H1 (cell line): ENCODE measurements around the gene PRIMA1. TPM values are rescaled to one million over a fixed set of nuclear protein-coding genes. Genes with fewer than 3 reads are reported as not detected.

Experiments
- CTCF ChIA-PET: fragments of 300-600 bp; sonication (Branson Sonifier 250); formaldehyde crosslinking; loops from one replicate; lab custom pipeline; 2021; ENCODE audit not compliant: partially characterized antibody; lab: Charles Lee
- POLR2A ChIA-PET: fragments of 300-600 bp; sonication (Branson Sonifier 250); formaldehyde crosslinking; loops from one replicate; lab custom pipeline; 2021; ENCODE audit warnings: inconsistent platforms; ENCODE audit not compliant: partially characterized antibody; lab: Charles Lee
- DNase-seq, 2 experiments: peaks; one replicate each; pipeline versions ENCODE4 v3.0.0 to v3.0.0-alpha.2; 2010 to 2022; ENCODE audit warnings: low spot score in 2 of 2, low read depth in 1 of 2, mixed read lengths in 1 of 2
- FAIRE-seq: peaks from 2 replicates; lab custom pipeline; 2011; peaks lifted over from hg19 to GRCh38; lab: Jason Lieb, UNC
- H2AFZ ChIP-seq: 2 replicates; pipeline ENCODE4 v1.8.1; 2012; ENCODE audit warnings: low read length, inconsistent platforms
- H2AK5ac ChIP-seq: 2 replicates; pipeline ENCODE4 v1.6.1; 2013; ENCODE audit warnings: low read depth, low read length
- H2BK120ac ChIP-seq: replicated peaks from 2 replicates; pipeline ENCODE3; 2013; ENCODE audit warnings: low read depth, low read length, inconsistent platforms
- H2BK12ac ChIP-seq: 2 replicates; pipeline ENCODE4 v1.6.1; 2013; ENCODE audit warnings: low read depth, low read length
- H2BK15ac ChIP-seq: 2 replicates; pipeline ENCODE4 v1.6.1; 2013; ENCODE audit warnings: low read length
- H2BK20ac ChIP-seq: 2 replicates; pipeline ENCODE4 v1.6.1; 2013; ENCODE audit warnings: low read length
- H2BK5ac ChIP-seq: 2 replicates; pipeline ENCODE4 v1.6.1; 2013; ENCODE audit warnings: low read depth, low read length
- H3K14ac ChIP-seq: 2 replicates; pipeline ENCODE4 v1.6.1; 2013; ENCODE audit warnings: inconsistent platforms; ENCODE audit not compliant: insufficient read length
- H3K18ac ChIP-seq: 2 replicates; pipeline ENCODE4 v1.6.1; 2013; ENCODE audit warnings: low read length; ENCODE audit errors: extremely low read depth
- H3K23ac ChIP-seq: 2 replicates; pipeline ENCODE4 v1.6.1; 2013; ENCODE audit warnings: inconsistent platforms; ENCODE audit not compliant: insufficient read length
- H3K23me2 ChIP-seq: 2 replicates; pipeline ENCODE4 v1.6.1; 2013; ENCODE audit warnings: low read depth, low read length
- H3K27ac ChIP-seq: 2 replicates; pipeline ENCODE4 v1.6.1; 2011; ENCODE audit warnings: low read depth, low read length, inconsistent platforms
- H3K27me3 ChIP-seq, 4 experiments: replicated peaks in 1 of 4; 1 replicate in 1 of 4; 2 replicates in 3 of 4; pipeline versions ENCODE4 v1.6.1 to v1.8.1; 2011 to 2013; ENCODE audit warnings: low read length in 3 of 4, mild to moderate bottlenecking in 3 of 4, inconsistent platforms in 2 of 4, mixed read lengths in 2 of 4, moderate library complexity in 1 of 4; ENCODE audit not compliant: control insufficient read depth in 3 of 4, insufficient read depth in 3 of 4; ENCODE audit errors: extremely low read depth in 1 of 4
- H3K36me3 ChIP-seq, 4 experiments: 2 replicates each; pipeline versions ENCODE4 v1.6.1 to v1.8.1; 2011 to 2013; ENCODE audit warnings: mild to moderate bottlenecking in 4 of 4, low read length in 3 of 4, moderate library complexity in 2 of 4, control low read depth in 1 of 4, inconsistent platforms in 1 of 4; ENCODE audit not compliant: insufficient read depth in 4 of 4, control insufficient read depth in 2 of 4
- H3K4ac ChIP-seq: replicated peaks from 2 replicates; pipeline ENCODE3; 2013; ENCODE audit warnings: low read length, low read depth, mixed read lengths, inconsistent platforms; ENCODE audit not compliant: insufficient read length
- H3K4me1 ChIP-seq, 4 experiments: replicated peaks in 1 of 4; 1 replicate in 1 of 4; 2 replicates in 3 of 4; pipeline versions ENCODE4 v1.6.1 to v1.8.1; 2011 to 2013; ENCODE audit warnings: low read length in 3 of 4, inconsistent platforms in 2 of 4, mixed read lengths in 1 of 4; ENCODE audit not compliant: insufficient read depth in 4 of 4, control insufficient read depth in 3 of 4
- H3K4me2 ChIP-seq, 2 experiments: 2 replicates each; pipeline versions ENCODE4 v1.6.1 to v1.8.1; 2011 to 2013; ENCODE audit warnings: low read depth in 2 of 2, low read length in 2 of 2, control low read depth in 1 of 2, inconsistent platforms in 1 of 2, mild to moderate bottlenecking in 1 of 2; ENCODE audit not compliant: insufficient read depth in 1 of 2
- H3K4me3 ChIP-seq, 4 experiments: fragments of 200-600, 300-600 bp in 1 of 4; sonication (generic), shearing (Covaris generic), sonication (Bioruptor Twin) in 1 of 4; 2 replicates each; pipeline versions ENCODE4 v1.5.1 to v1.8.1; 2011 to 2016; ENCODE audit warnings: low read length in 4 of 4, low read depth in 3 of 4, control low read depth in 2 of 4, inconsistent platforms in 2 of 4, mild to moderate bottlenecking in 2 of 4, mixed read lengths in 1 of 4, moderate library complexity in 1 of 4; ENCODE audit not compliant: insufficient read depth in 2 of 4; ENCODE audit errors: extremely low read depth in 1 of 4
- H3K56ac ChIP-seq: replicated peaks from 2 replicates; pipeline ENCODE3; 2013; ENCODE audit warnings: low read depth, mild to moderate bottlenecking, mixed read lengths, low read length, inconsistent platforms; ENCODE audit not compliant: insufficient read length
- H3K79me1 ChIP-seq: 2 replicates; pipeline ENCODE4 v1.6.1; 2013; ENCODE audit warnings: low read depth, low read length, control low read depth
- H3K79me2 ChIP-seq, 2 experiments: 2 replicates each; pipeline versions ENCODE4 v1.6.1 to v1.8.1; 2012 to 2013; ENCODE audit warnings: low read length in 2 of 2, mild to moderate bottlenecking in 2 of 2, inconsistent platforms in 1 of 2; ENCODE audit not compliant: insufficient read depth in 2 of 2, control insufficient read depth in 1 of 2
- H3K9ac ChIP-seq, 4 experiments: replicated peaks in 1 of 4; 1 replicate in 1 of 4; 2 replicates in 3 of 4; pipeline versions ENCODE4 v1.6.1 to v1.8.1; 2011 to 2013; ENCODE audit warnings: low read depth in 3 of 4, low read length in 3 of 4, control low read depth in 2 of 4, mild to moderate bottlenecking in 2 of 4, moderate library complexity in 2 of 4, inconsistent platforms in 1 of 4; ENCODE audit errors: extremely low read depth in 1 of 4
- H3K9me3 ChIP-seq, 2 experiments: 2 replicates each; pipeline versions ENCODE4 v1.6.1 to v1.8.1; 2012 to 2013; ENCODE audit warnings: mild to moderate bottlenecking in 2 of 2, moderate library complexity in 2 of 2, control low read depth in 1 of 2, inconsistent platforms in 1 of 2, low read depth in 1 of 2, low read length in 1 of 2, mixed read lengths in 1 of 2; ENCODE audit not compliant: insufficient read depth in 2 of 2
- H4K20me1 ChIP-seq, 2 experiments: replicated peaks in 1 of 2; 2 replicates each; pipeline versions ENCODE3 to v1.8.1; 2011 to 2013; ENCODE audit warnings: inconsistent platforms in 2 of 2, low read length in 2 of 2, mild to moderate bottlenecking in 1 of 2; ENCODE audit not compliant: insufficient read depth in 2 of 2, control insufficient read depth in 1 of 2
- H4K5ac ChIP-seq: 2 replicates; pipeline ENCODE4 v1.6.1; 2013; ENCODE audit warnings: low read length, low read depth, mixed read lengths, inconsistent platforms; ENCODE audit not compliant: insufficient read length
- H4K8ac ChIP-seq: 2 replicates; pipeline ENCODE4 v1.8.0; 2013; ENCODE audit warnings: mild to moderate bottlenecking, moderate library complexity, low read length, inconsistent platforms; ENCODE audit not compliant: insufficient read depth; ENCODE audit errors: extremely low read depth
- H4K91ac ChIP-seq: replicated peaks from 2 replicates; pipeline ENCODE3; 2013; ENCODE audit warnings: low read length, mixed read lengths, inconsistent platforms; ENCODE audit not compliant: insufficient read length
- ZNF274 ChIP-seq: IDR thresholded peaks from 2 replicates; pipeline ENCODE4 v1.7.0; 2012; ENCODE audit warnings: low read length, borderline replicate concordance; ENCODE audit errors: extremely low read depth
- WGBS, 2 experiments: shearing (Covaris generic) in 1 of 2; methylation state at CpG; one replicate each; pipeline versions ENCODE4 v1.1.6 to v1.1.7; 2013 to 2015; ENCODE audit warnings: low lambda C conversion rate in 2 of 2, mixed read lengths in 2 of 2, inconsistent platforms in 1 of 2, low coverage in 1 of 2, missing lambda C conversion rate in 1 of 2; ENCODE audit not compliant: insufficient replicate concordance in 2 of 2, insufficient coverage in 1 of 2, insufficient read length in 1 of 2; ENCODE audit errors: extremely low coverage in 1 of 2, missing lambda C conversion rate in 1 of 2; 5-methylcytosine and 5-hydroxymethylcytosine counted together
- polyA plus RNA-seq, 7 experiments: library from polyadenylated mRNA; depleted of rRNA in 3 of 7; stranded (reverse) in 5 of 7; unstranded in 2 of 7; fragments of >200 nt in 5 of 7; fragments of 200-250 nt in 2 of 7; gene quantifications; 1 replicate in 5 of 7; 2 replicates in 1 of 7; 4 replicates in 1 of 7; pipeline versions ENCODE4 v1.2.1 to v1.2.3, GENCODE V29; 2011 to 2013; ENCODE audit warnings: missing spikeins in 2 of 7, mixed read lengths in 2 of 7
- total RNA-seq: library from RNA; stranded (reverse); fragmentation: NEBNext Ultra II Directional; extraction: Animal tissue kit (Norgen Biotek cat#: 25700); gene quantifications from 2 replicates; pipeline ENCODE4 v1.2.1, GENCODE V29; 2021

The PRIMA1 gene
- total and polyA plus RNA-seq, 2 of the 8 experiments (the other 6 are each of a cell fraction or from before 2014, with no cell fraction given) = 2.8 to 4.5 TPM

DNA sequence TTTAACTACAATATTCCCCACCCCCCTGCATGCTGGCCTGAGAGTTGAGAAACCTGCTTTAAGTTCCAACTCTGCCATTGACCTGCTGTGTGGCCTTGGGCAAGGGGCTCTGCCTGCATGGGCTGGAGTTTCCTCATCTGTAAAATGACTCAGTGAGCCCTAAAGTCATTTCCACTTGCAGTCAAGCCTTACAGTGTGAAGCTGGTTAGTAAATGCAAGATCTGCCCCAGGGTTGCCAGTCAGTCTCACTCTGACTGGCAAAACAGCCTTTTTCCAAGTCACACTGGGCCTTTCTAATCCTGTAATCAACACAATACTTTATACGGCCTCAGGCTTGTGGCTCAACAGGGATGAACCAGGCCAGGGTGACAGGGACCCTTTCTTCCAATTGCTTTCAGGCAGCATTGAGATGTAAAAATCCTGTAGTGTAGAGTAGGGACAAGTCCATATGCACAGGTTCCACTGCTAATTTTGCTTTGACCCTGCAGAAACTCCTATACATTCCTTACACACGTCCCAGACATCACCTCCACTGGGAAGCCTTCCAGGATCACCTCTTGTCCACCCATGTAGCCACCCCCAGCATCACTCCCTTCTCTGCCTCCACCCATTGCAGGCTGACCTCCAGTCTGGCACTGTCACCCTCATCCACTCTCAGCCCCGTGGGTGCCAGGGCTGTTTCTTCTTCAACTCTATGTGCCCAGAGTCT lies 42.6 kb upstream of the PRIMA1 start:
- H3K4ac ChIP-seq = no peak overlapping the region
- POLR2A ChIA-PET = no interaction called here
- no peak overlapping the region for H4K91ac ChIP-seq
- no peak overlapping the region for H2BK12ac ChIP-seq
- H4K5ac ChIP-seq = no peak overlapping the region
- no peak overlapping the region for H3K18ac ChIP-seq
- no peaks in the 10 kb centered on the region for H3K4me1 ChIP-seq
- H3K36me3 ChIP-seq = no peaks in the 10 kb centered on the region; a peak in 1 of 8 replicates
- CTCF ChIA-PET = interaction anchor here (1.2 kb wide), 1 partner anchor 26 kb away, joined by 3 read pairs; no protein-coding TSS in a partner anchor
- no peaks in the 10 kb centered on the region for H3K9me3 ChIP-seq
- no peak overlapping the region for H4K8ac ChIP-seq
- no peak overlapping the region for H3K4me3 ChIP-seq
- no peak overlapping the region for H3K4me2 ChIP-seq
- no peaks in the 10 kb centered on the region for H3K79me1 ChIP-seq
- no peak overlapping the region for H2BK120ac ChIP-seq
- H3K9ac ChIP-seq = no peak overlapping the region
- FAIRE-seq (no peak), DNase-seq (no peak)
- peaks cover 5% of the 10 kb centered on the region; the same call in 1 of the 2 replicates for H3K23me2 ChIP-seq
- 0 out of 2 replicates have a peak overlapping the region, but pooled peaks have one; percentile 9 for H2BK5ac ChIP-seq
- no peaks in the 10 kb centered on the region for H4K20me1 ChIP-seq
- H3K27me3 ChIP-seq = no peaks in the 10 kb centered on the region
- no peak overlapping the region for H2BK20ac ChIP-seq
- H3K56ac ChIP-seq = no peak overlapping the region
- H3K23ac ChIP-seq = no peak overlapping the region
- no peak overlapping the region for H2AK5ac ChIP-seq
- 83% methylated on average over 3 of the region's 3 CpGs; no CpG with 5 or more reads in 1 of the 2 experiments for WGBS, 2 experiments
- H3K27ac ChIP-seq = no peak overlapping the region
- H3K79me2 ChIP-seq = no peaks in the 10 kb centered on the region
- no peak overlapping the region for H2AFZ ChIP-seq
- no peak overlapping the region for H2BK15ac ChIP-seq
- H3K14ac ChIP-seq = no peak overlapping the region
- TF ChIP-seq ZNF274 = no peak
